GM12872 (cell line): ENCODE data around the gene TSPAN18.

Experiments used
- CTCF ChIP-seq: IDR thresholded peaks from 3 replicates; pipeline ENCODE4 v1.5.1; 2011; ENCODE audit warnings: low read depth, mild to moderate bottlenecking, low read length, moderate library complexity; ENCODE audit not compliant: insufficient read depth

Gene TSPAN18

GRCh38 chr11:44832452-44832851 is 105.7 kb downstream of the TSPAN18 start:
- no peak for TF ChIP-seq CTCF

DNA sequence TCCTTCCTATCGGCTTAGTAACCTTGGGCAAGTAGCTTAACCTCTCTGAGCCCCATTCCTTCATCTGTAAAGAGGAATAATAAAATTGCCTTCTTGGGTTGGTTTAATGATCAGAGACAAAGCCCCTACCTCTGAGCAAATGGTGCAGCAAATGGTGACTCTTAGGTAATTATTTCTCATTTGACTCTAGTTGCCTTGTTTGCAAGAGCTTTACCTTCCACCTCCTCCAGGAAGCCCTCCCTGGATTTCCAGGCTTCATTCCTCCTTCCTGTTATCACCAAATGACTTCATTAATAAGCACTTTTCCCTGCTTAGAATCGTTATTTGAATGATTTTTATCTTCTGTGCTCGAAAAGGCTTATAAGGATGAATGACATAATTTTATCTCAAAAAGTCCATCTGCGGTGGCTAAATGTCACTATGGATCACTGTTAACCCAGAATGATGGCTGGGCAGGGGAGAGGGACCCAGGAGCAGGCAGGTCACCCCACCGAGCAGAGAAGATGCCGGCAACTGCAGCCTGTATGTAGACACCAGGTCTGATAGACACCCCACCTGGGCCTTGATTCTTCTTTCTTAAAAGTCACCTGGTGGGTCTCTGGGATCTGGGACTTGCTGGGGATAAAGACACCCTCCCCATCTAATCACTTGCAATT is 106.6 kb downstream of the TSPAN18 start:
- no peak for TF ChIP-seq CTCF

DNA sequence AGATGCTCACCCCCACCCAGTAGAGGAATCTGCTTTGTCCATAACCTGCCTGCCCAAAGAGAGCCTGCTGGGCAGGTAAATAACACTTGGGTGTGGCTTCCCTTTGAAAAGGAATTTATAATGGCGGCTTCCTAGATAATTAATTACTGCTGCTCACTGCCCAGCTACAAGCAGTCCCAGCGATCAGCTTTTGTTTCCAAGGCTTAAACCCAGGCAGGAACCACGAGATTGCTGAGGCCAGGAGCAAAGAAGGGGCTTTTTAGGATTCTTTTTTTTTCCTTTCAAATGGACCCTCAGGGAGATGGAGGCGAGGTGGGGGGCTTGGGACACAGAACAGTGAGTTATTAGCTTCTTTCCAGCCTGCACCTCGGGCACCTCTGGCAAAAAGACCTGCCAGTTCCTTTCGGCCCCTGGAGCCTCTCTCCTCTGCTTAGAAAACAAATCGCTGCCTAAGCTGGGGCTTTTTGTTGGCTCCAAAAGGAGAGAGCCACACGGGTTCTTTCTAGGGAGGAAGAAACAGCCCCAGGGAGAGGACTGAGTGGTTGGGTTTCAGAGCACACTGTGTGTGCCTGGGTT is 107.2 kb downstream of the TSPAN18 start:
- TF ChIP-seq CTCF: no peak

GRCh38 chr11:44834846-44835245 is 108.1 kb downstream of the TSPAN18 start:
- no peak for TF ChIP-seq CTCF

DNA sequence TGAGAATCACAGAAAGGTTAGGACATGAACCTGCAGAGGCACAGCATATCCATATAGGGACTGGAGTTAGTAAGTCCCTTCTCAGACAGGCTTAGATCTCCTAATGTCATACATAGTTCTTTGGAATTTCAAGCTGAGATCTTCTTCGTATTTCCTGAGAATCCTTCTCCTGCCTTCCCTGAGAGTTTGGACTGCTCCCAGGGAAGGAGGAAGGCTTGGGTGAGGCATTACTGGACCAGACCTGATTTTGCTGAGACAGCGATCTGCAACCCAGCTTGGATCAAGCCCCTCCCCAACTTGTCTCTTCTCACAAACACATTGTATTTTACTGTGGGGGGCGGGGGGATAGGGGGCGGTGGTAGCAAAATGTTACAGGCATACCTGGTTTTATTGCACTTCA is 108.5 kb downstream of the TSPAN18 start:
- no peak for TF ChIP-seq CTCF

GRCh38 chr11:44835938-44836337 is 109.2 kb downstream of the TSPAN18 start:
- TF ChIP-seq CTCF: no peak

GRCh38 chr11:44837661-44838060 is 110.9 kb downstream of the TSPAN18 start:
- no peak for TF ChIP-seq CTCF
